ENCODE data around the gene GIGYF2.

Gene GIGYF2

GRCh38 chr2:232865165-232865564 is 168.0 kb downstream of the GIGYF2 start:
- Histone ChIP-seq H3K4me2 (no peak overlapping the region), H3K4me1 (no peaks in the 10 kb centered on the region), H3K9ac (no peak overlapping the region), H3K4me3 (no peak overlapping the region), H4K20me1 (no peaks in the 10 kb centered on the region; a peak in 1 of 22 replicates), H3K27me3 (no peaks in the 10 kb centered on the region), H3K27ac (no peak overlapping the region), H3K36me3 (peaks cover 0 to 14% (median 10%) of the 10 kb centered on the region in 11 experiments; a peak in 15 of 22 replicates), H3K9me3 (replicated peaks in 1 of 11) (no peaks in the 10 kb centered on the region)
- no peak for TF ChIP-seq Cebpa-rat (IDR thresholded peaks at IDR 0.05)

- Histone ChIP-seq H3K9ac (no peak overlapping the region), H3K9me3 (replicated peaks in 1 of 11) (no peaks in the 10 kb centered on the region), H3K4me2 (no peak overlapping the region), H3K36me3 (peaks cover 0 to 7% (median 3%) of the 10 kb centered on the region in 11 experiments; a peak in 11 of 22 replicates), H3K4me1 (peaks cover 0 to 5% (median 0%) of the 10 kb centered on the region in 10 experiments; a peak in 1 of 20 replicates), H3K27me3 (no peaks in the 10 kb centered on the region), H4K20me1 (peaks cover 0 to 1% (median 0%) of the 10 kb centered on the region in 11 experiments; a peak in 2 of 22 replicates), H3K27ac (no peak overlapping the region), H3K4me3 (no peak overlapping the region)
- TF ChIP-seq Cebpa-rat (IDR thresholded peaks at IDR 0.05), result no peak
Observed at GRCh38 chr2:232866104-232866503, 169.0 kb downstream of the GIGYF2 start.

GRCh38 chr2:232869138-232870017 is 172.2 kb downstream of the GIGYF2 start:
- Histone ChIP-seq H3K4me2 (no peak overlapping the region), H3K36me3 (no peaks in the 10 kb centered on the region), H3K27me3 (peaks cover 1 to 9% (median 2%) of the 10 kb centered on the region in 11 experiments; a peak in 20 of 22 replicates), H3K9me3 (replicated peaks in 1 of 11) (no peaks in the 10 kb centered on the region), H3K27ac (no peak overlapping the region), H3K4me3 (no peak overlapping the region), H3K4me1 (peaks cover 0 to 12% (median 6%) of the 10 kb centered on the region in 10 experiments; a peak in 9 of 20 replicates), H4K20me1 (peaks cover 0 to 9% (median 0%) of the 10 kb centered on the region in 11 experiments; a peak in 5 of 22 replicates), H3K9ac (no peak overlapping the region)
- TF ChIP-seq Cebpa-rat (IDR thresholded peaks at IDR 0.05), result no peak

GRCh38 chr2:232870018-232870765 is 173.1 kb downstream of the GIGYF2 start, which contains the start of gene SNORC:
Gene SNORC, plus strand, starts transcription at chr2:232870264. Its CDS starts 78 bp downstream, at chr2:232870342.
- Histone ChIP-seq H3K4me3 (no peak within 1 kb of the TSS), H3K27me3 (peaks cover 9 to 17% (median 11%) of the 10 kb centered on the region in 11 experiments), H3K36me3 (no peaks in the 10 kb centered on the region), H4K20me1 (peaks cover 0 to 17% (median 0%) of the 10 kb centered on the region in 11 experiments; a peak in 6 of 22 replicates), H3K4me2 (no peak within 1 kb of the TSS), H3K9ac (no peak within 1 kb of the TSS), H3K4me1 (peaks cover 0 to 13% (median 6%) of the 10 kb centered on the region in 10 experiments; a peak in 9 of 20 replicates), H3K27ac (no peak within 1 kb of the TSS), H3K9me3 (replicated peaks in 1 of 11) (no peaks in the 10 kb centered on the region)
- TF ChIP-seq Cebpa-rat (IDR thresholded peaks at IDR 0.05), result no peak

GRCh38 chr2:232870766-232871371 is 173.7 kb downstream of the GIGYF2 start:
- Histone ChIP-seq H3K27ac (no peak overlapping the region), H3K4me1 (peaks cover 0 to 13% (median 6%) of the 10 kb centered on the region in 10 experiments; a peak in 9 of 20 replicates), H3K9me3 (replicated peaks in 1 of 11) (no peaks in the 10 kb centered on the region), H3K36me3 (no peaks in the 10 kb centered on the region), H3K27me3 (peaks cover 16 to 24% (median 17%) of the 10 kb centered on the region in 11 experiments), H3K4me3 (no peak overlapping the region), H4K20me1 (peaks cover 0 to 17% (median 0%) of the 10 kb centered on the region in 11 experiments; a peak in 7 of 22 replicates), H3K9ac (no peak overlapping the region), H3K4me2 (no peak overlapping the region)
- no peak for TF ChIP-seq Cebpa-rat (IDR thresholded peaks at IDR 0.05)

- H3K9me3 ChIP-seq (replicated peaks in 1 of 11), result no peaks in the 10 kb centered on the region
- H3K36me3 ChIP-seq, result no peaks in the 10 kb centered on the region
- H3K27me3 ChIP-seq, result peaks cover 21 to 30% (median 23%) of the 10 kb centered on the region in 11 experiments
- H3K4me3 ChIP-seq, result no peak overlapping the region
- peaks cover 2 to 17% (median 9%) of the 10 kb centered on the region in 10 experiments; a peak in 17 of 20 replicates for H3K4me1 ChIP-seq
- peaks cover 0 to 17% (median 1%) of the 10 kb centered on the region in 11 experiments; a peak in 8 of 22 replicates for H4K20me1 ChIP-seq
- no peak overlapping the region for H3K9ac ChIP-seq
- TF ChIP-seq Cebpa-rat (IDR thresholded peaks at IDR 0.05), result no peak
- 0 out of 22 replicates have a peak overlapping the region, but pooled peaks of 1 of the 11 experiments have one; percentile 18 for H3K27ac ChIP-seq
- H3K4me2 ChIP-seq, result no peak overlapping the region
Observed at GRCh38 chr2:232871418-232871834, 174.3 kb downstream of the GIGYF2 start.

GRCh38 chr2:232871835-232872736 is 175.0 kb downstream of the GIGYF2 start:
- Histone ChIP-seq H3K4me1 (peaks cover 6 to 22% (median 16%) of the 10 kb centered on the region in 10 experiments; a peak in 17 of 20 replicates), H3K9ac (no peak overlapping the region), H3K27me3 (peaks cover 27 to 36% (median 30%) of the 10 kb centered on the region in 11 experiments), H3K9me3 (replicated peaks in 1 of 11) (no peaks in the 10 kb centered on the region), H4K20me1 (peaks cover 0 to 18% (median 8%) of the 10 kb centered on the region in 11 experiments; a peak in 11 of 22 replicates), H3K4me2 (no peak overlapping the region), H3K36me3 (no peaks in the 10 kb centered on the region), H3K27ac (peak overlapping the region in 1 of 11 experiments; percentile 18; a peak in 1 of 22 replicates), H3K4me3 (no peak overlapping the region)
- no peak for TF ChIP-seq Cebpa-rat (IDR thresholded peaks at IDR 0.05)

All from BLaER1 treated with 17β-estradiol and CSF1 and Interleukin-3, amounts not matched to agents 10 nM and 100 nM (cell line).